CD14-positive monocyte (primary cell): ENCODE data around the gene KLHL14. TPM values are rescaled to one million over a fixed set of nuclear protein-coding genes. Genes with fewer than 3 reads are reported as not detected.

Experiments used
- DNase-seq, 3 donors: peaks; one replicate each; pipeline ENCODE4 v3.0.0-alpha.2; 2011 to 2022
- H2AFZ ChIP-seq: 2 replicates; pipeline ENCODE4 v1.6.0; 2012; ENCODE audit warnings: mild to moderate bottlenecking, low read depth, low read length, inconsistent platforms; ENCODE audit not compliant: insufficient read depth, poor library complexity, severe bottlenecking
- H3K27ac ChIP-seq, 2 donors: 1 replicate in 1 of 2; 2 replicates in 1 of 2; pipeline ENCODE4 v1.5.1; 2012 to 2013; ENCODE audit warnings: low read length in 2 of 2, control low read depth in 1 of 2, inconsistent platforms in 1 of 2, low read depth in 1 of 2, mild to moderate bottlenecking in 1 of 2
- H3K27me3 ChIP-seq, 2 donors: one replicate each; pipeline versions ENCODE4 v1.6.0 to v1.6.1; 2011 to 2013; ENCODE audit warnings: low read length in 2 of 2; ENCODE audit not compliant: control insufficient read depth in 2 of 2, insufficient read depth in 2 of 2
- H3K36me3 ChIP-seq, 2 donors: replicated peaks in 1 of 2; 1 replicate in 1 of 2; 2 replicates in 1 of 2; pipeline versions ENCODE4 v1.5.1 to v1.6.1; 2012 to 2013; ENCODE audit warnings: low read length in 2 of 2, control low read depth in 1 of 2, inconsistent platforms in 1 of 2, mild to moderate bottlenecking in 1 of 2; ENCODE audit not compliant: insufficient read depth in 2 of 2, control insufficient read depth in 1 of 2
- H3K4me1 ChIP-seq, 2 donors: 1 replicate in 1 of 2; 2 replicates in 1 of 2; pipeline versions ENCODE4 v1.5.1 to v1.6.1; 2012 to 2013; ENCODE audit warnings: low read length in 2 of 2, control low read depth in 1 of 2, inconsistent platforms in 1 of 2, mild to moderate bottlenecking in 1 of 2, moderate library complexity in 1 of 2; ENCODE audit not compliant: insufficient read depth in 2 of 2, control insufficient read depth in 1 of 2
- H3K4me2 ChIP-seq: replicated peaks from 2 replicates; pipeline ENCODE3; 2012; ENCODE audit warnings: low read length, moderate library complexity, mild to moderate bottlenecking; ENCODE audit not compliant: poor library complexity, severe bottlenecking; ENCODE audit errors: extremely low read depth
- H3K4me3 ChIP-seq, 3 experiments: fragments of 200-600 bp in 1 of 3; sonication (generic) in 1 of 3; replicated peaks in 1 of 3; 1 replicate in 2 of 3; 2 replicates in 1 of 3; pipeline ENCODE4 v1.5.1; 2011 to 2013; ENCODE audit warnings: low read length in 3 of 3, mild to moderate bottlenecking in 3 of 3, control low read depth in 2 of 3, low read depth in 2 of 3, inconsistent platforms in 1 of 3, moderate library complexity in 1 of 3
- H3K79me2 ChIP-seq: 2 replicates; pipeline ENCODE4 v1.6.0; 2012; ENCODE audit warnings: mild to moderate bottlenecking, control low read depth, inconsistent platforms, low read length, moderate library complexity; ENCODE audit not compliant: insufficient read depth
- H3K9ac ChIP-seq: 2 replicates; pipeline ENCODE4 v1.6.0; 2017; ENCODE audit warnings: low read length, mild to moderate bottlenecking; ENCODE audit not compliant: insufficient read depth, poor library complexity, severe bottlenecking
- H3K9me3 ChIP-seq, 2 donors: replicated peaks in 1 of 2; 1 replicate in 1 of 2; 2 replicates in 1 of 2; pipeline versions ENCODE4 v1.5.1 to v1.6.1; 2012 to 2013; ENCODE audit warnings: low read length in 2 of 2, control low read depth in 1 of 2; ENCODE audit not compliant: control insufficient read depth in 1 of 2, insufficient read depth in 1 of 2
- H4K20me1 ChIP-seq: 2 replicates; pipeline ENCODE4 v1.6.0; 2012; ENCODE audit warnings: mild to moderate bottlenecking, low read length, control low read depth, moderate library complexity; ENCODE audit not compliant: insufficient read depth
- H3K27ac Mint-ChIP-seq, 7 donors: one replicate each; pipeline ENCODE4 v1.8.0; 2020; ENCODE audit warnings: mild to moderate bottlenecking in 7 of 7, mixed read lengths in 7 of 7, moderate library complexity in 6 of 7, inconsistent platforms in 2 of 7
- H3K27me3 Mint-ChIP-seq, 3 donors: one replicate each; pipeline ENCODE4 v1.8.0; 2021 to 2022; ENCODE audit warnings: low read depth in 3 of 3, mild to moderate bottlenecking in 3 of 3, mixed read lengths in 3 of 3, moderate library complexity in 3 of 3, inconsistent platforms in 1 of 3
- H3K36me3 Mint-ChIP-seq, 2 donors: one replicate each; pipeline ENCODE4 v1.8.0; 2020; ENCODE audit warnings: mixed read lengths in 2 of 2, inconsistent platforms in 1 of 2, mild to moderate bottlenecking in 1 of 2
- H3K4me1 Mint-ChIP-seq: one replicate; pipeline ENCODE4 v1.8.0; 2020; ENCODE audit warnings: mild to moderate bottlenecking, mixed read lengths
- H3K4me3 Mint-ChIP-seq, 2 donors: one replicate each; pipeline ENCODE4 v1.8.0; 2020; ENCODE audit warnings: mild to moderate bottlenecking in 2 of 2, mixed read lengths in 2 of 2, moderate library complexity in 1 of 2
- H3K9me3 Mint-ChIP-seq, 7 donors: one replicate each; pipeline ENCODE4 v1.8.0; 2020 to 2022; ENCODE audit warnings: mixed read lengths in 7 of 7, mild to moderate bottlenecking in 6 of 7, moderate library complexity in 6 of 7, inconsistent platforms in 2 of 7
- CTCF ChIP-seq: fragments of 200-600 bp; IDR thresholded peaks from one replicate; pipeline ENCODE4 v1.8.0; 2022; ENCODE audit warnings: antibody characterized with exemption, mild to moderate bottlenecking
- WGBS: methylation state at CpG from one replicate; pipeline ENCODE4 v1.1.5; 2013; ENCODE audit warnings: missing lambda C conversion rate; ENCODE audit not compliant: insufficient coverage; 5-methylcytosine and 5-hydroxymethylcytosine counted together
- intact Hi-C, 2 donors: fragments of 100-400 bp; cut with micrococcal nuclease; formaldehyde crosslinking; loops; one replicate each; pipeline versions ENCODE4 v1.15.0 to v1.15.1; 2023
- polyA plus RNA-seq, 3 donors: library from polyadenylated mRNA; depleted of rRNA in 1 of 3; unstranded in 2 of 3; stranded (reverse) in 1 of 3; fragments of 300-500 nt in 2 of 3; fragments of >200 nt in 1 of 3; fragmentation: Illumina TruSeq in 2 of 3; gene quantifications; 1 replicate in 2 of 3; 2 replicates in 1 of 3; pipeline ENCODE4 v1.2.3, GENCODE V29; 2012 to 2021

KLHL14 gene
- polyA plus RNA-seq, 3 donors = 0.08 TPM; not detected in 2

- H3K4me3 Mint-ChIP-seq = no peak overlapping the region
- H3K27me3 ChIP-seq = no peaks in the 10 kb centered on the region
- no peaks in the 10 kb centered on the region for H3K4me1 ChIP-seq
- peaks cover 0 to 2% (median 0%) of the 10 kb centered on the region in 7 donors for H3K9me3 Mint-ChIP-seq
- no peak overlapping the region for H3K27ac ChIP-seq
- H3K79me2 ChIP-seq = no peaks in the 10 kb centered on the region
- no peak overlapping the region for H3K4me3 ChIP-seq
- H3K27me3 Mint-ChIP-seq = peaks cover 0 to 5% (median 0%) of the 10 kb centered on the region in 3 donors
- H3K36me3 Mint-ChIP-seq = no peaks in the 10 kb centered on the region
- intact Hi-C loops = no loop called here
- no peak overlapping the region for H3K9ac ChIP-seq
- H3K4me1 Mint-ChIP-seq = no peaks in the 10 kb centered on the region
- H4K20me1 ChIP-seq = no peaks in the 10 kb centered on the region
- no peaks in the 10 kb centered on the region for H3K36me3 ChIP-seq
- TF ChIP-seq CTCF = no peak
- no peak overlapping the region for H2AFZ ChIP-seq
- H3K9me3 ChIP-seq = no peaks in the 10 kb centered on the region
- no peak overlapping the region for H3K4me2 ChIP-seq
- 82% methylated on average over 3 of the region's 3 CpGs for WGBS
- no peak for DNase-seq
- H3K27ac Mint-ChIP-seq = no peak overlapping the region
Observed at GRCh38 chr18:32722279-32722678, 50.5 kb downstream of the KLHL14 start.

- no peak for TF ChIP-seq CTCF
- Mint-ChIP-seq H3K27me3 (peaks cover 0 to 1% (median 0%) of the 10 kb centered on the region in 3 donors), H3K4me1 (no peaks in the 10 kb centered on the region), H3K9me3 (peaks cover 0 to 2% (median 0%) of the 10 kb centered on the region in 7 donors), H3K4me3 (no peak overlapping the region), H3K27ac (no peak overlapping the region), H3K36me3 (no peaks in the 10 kb centered on the region)
- Histone ChIP-seq H3K4me1 (no peaks in the 10 kb centered on the region), H3K27me3 (no peaks in the 10 kb centered on the region), H3K4me2 (no peak overlapping the region), H3K9me3 (no peaks in the 10 kb centered on the region), H4K20me1 (no peaks in the 10 kb centered on the region), H2AFZ (no peak overlapping the region), H3K36me3 (no peaks in the 10 kb centered on the region), H3K4me3 (no peak overlapping the region), H3K27ac (no peak overlapping the region), H3K79me2 (no peaks in the 10 kb centered on the region), H3K9ac (no peak overlapping the region)
- DNase-seq = no peak
- intact Hi-C loops = no loop called here
- WGBS = no CpG with 5 or more reads among the region's 4 CpGs
Observed at GRCh38 chr18:32717126-32717525, 55.7 kb downstream of the KLHL14 start.
